SH-SY5Y (cell line): ENCODE data around the gene ITPR3.

Experiments
- GATA2 ChIP-seq: IDR thresholded peaks from 2 replicates; pipeline ENCODE4 v1.6.1; 2011; ENCODE audit warnings: mild to moderate bottlenecking, low read depth, low read length
- GATA3 ChIP-seq: IDR thresholded peaks from 2 replicates; pipeline ENCODE4 v1.6.1; 2011; ENCODE audit warnings: low read depth, mild to moderate bottlenecking, low read length, moderate library complexity

DNA sequence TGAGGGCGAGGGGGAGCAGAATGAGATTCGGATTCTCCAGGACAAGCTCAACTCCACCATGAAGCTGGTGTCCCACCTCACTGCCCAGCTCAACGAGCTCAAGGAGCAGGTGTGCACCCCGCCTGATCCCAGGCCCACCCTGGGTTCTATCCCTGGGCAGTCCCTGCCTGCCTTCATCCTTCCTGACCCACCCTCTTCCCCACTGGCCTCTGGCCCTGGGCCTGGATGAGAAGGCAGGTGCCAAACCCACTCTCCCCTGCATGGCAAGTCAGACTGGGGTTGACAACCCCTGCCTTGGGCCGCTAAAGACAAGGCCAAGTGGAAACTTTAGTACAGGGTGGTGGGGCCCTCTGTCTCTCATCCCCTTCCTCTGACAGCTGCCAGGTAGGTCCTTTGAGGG lies 73.9 kb downstream of the ITPR3 start:
- no peak for TF ChIP-seq GATA3
- no peak for TF ChIP-seq GATA2
